ENCODE data around the gene GPR68. TPM values are rescaled to one million over a fixed set of nuclear protein-coding genes. Genes with fewer than 3 reads are reported as not detected.
"Not testable (repeated sequence)": the region's sequence is repeated elsewhere in the genome, so short reads cannot be mapped to it uniquely, and the experiment has no call there.

Gene GPR68
- total and polyA plus RNA-seq, 8 donors, result 0.09 to 0.90 (median 0.23) TPM; not detected in 1

DNA sequence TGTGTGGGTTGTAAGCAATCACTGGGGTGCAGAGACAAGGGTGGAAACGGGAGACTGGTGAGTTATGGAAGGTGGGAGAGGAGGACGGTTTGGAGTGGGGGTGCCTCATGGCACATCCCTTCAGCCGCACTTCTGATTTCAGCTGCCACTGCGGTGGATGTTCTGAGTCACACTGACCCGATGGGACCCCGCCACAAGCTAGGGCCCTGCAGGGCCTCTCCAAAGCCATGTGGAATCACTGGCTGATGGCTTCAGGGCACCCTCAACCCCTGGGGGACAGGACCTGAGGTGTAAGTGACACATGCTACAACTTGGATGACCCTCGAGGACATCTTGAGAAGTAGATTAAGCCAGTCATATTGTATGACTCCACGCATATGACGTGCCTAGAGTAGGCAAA lies 53.7 kb downstream of the GPR68 start:
- H3K9me3 ChIP-seq, result no peaks in the 10 kb centered on the region
- H3K36me3 ChIP-seq, result peaks cover 0 to 36% (median 5%) of the 10 kb centered on the region in 3 donors
- no peak for ATAC-seq
- DNase-seq, result no peak
- WGBS, 2 donors, result 94 to 97% methylated on average over 9 of the region's 9 CpGs
- H3K4me1 ChIP-seq, result no peaks in the 10 kb centered on the region
- no peak for FAIRE-seq
- TF ChIP-seq CTCF (IDR thresholded peaks at IDR 0.05), result no peak
- H3K27me3 ChIP-seq, result no peaks in the 10 kb centered on the region
- no peak overlapping the region for H3K4me3 ChIP-seq
- intact Hi-C loops (cut with DNase I), result no loop called here
- H3K27ac ChIP-seq, result no peak overlapping the region

GRCh38 chr14:91187271-91187670 lies 57.2 kb downstream of the GPR68 start:
- no peak for FAIRE-seq
- WGBS, 2 donors, result 94 to 99% methylated on average over 13 of the region's 13 CpGs
- ATAC-seq, result no peak
- Histone ChIP-seq H3K4me3 (no peak overlapping the region), H3K27ac (no peak overlapping the region), H3K36me3 (peaks cover 0 to 51% (median 9%) of the 10 kb centered on the region in 3 donors), H3K9me3 (no peaks in the 10 kb centered on the region), H3K4me1 (no peaks in the 10 kb centered on the region), H3K27me3 (no peaks in the 10 kb centered on the region)
- no peak for TF ChIP-seq CTCF (IDR thresholded peaks at IDR 0.05)
- no peak for DNase-seq
- intact Hi-C loops (cut with DNase I), result loop anchor here in 1 of 3 donors (10.0 kb wide), 1 partner anchor 88 kb away; no protein-coding TSS in a partner anchor

DNA sequence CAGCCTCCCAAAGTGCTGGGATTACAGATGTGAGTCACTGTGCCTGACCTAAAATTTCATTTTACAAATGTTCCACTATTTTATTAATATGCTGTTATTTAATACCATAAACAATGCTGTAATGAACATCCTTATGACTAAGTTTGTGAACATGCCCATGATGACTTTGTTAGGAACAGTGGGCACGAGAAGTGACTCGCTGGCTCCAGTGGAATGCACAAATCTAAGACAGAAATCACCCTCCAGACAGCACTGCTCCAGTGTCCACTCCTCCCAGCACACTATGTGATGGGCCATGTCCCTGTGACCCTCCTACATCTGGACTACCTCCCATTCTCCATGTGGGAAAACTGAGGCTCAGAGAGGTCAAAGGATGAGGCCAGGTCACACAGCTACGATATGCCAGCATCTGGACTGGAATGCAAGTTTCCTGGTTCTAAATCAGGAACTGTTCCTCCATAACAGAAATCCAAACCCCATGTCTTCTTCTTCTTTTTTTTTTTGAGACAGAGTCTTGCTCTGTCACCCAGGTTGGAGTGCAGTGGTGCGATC lies 57.9 kb downstream of the GPR68 start:
- Histone ChIP-seq H3K27ac (no peak overlapping the region), H3K9me3 (no peaks in the 10 kb centered on the region), H3K4me1 (no peaks in the 10 kb centered on the region), H3K36me3 (peaks cover 0 to 52% (median 16%) of the 10 kb centered on the region in 3 donors), H3K4me3 (no peak overlapping the region), H3K27me3 (no peaks in the 10 kb centered on the region)
- DNase-seq (no peak), ATAC-seq (no peak), FAIRE-seq (no peak)
- TF ChIP-seq CTCF (IDR thresholded peaks at IDR 0.05), result no peak
- WGBS, 2 donors, result 97 to 100% methylated on average over 4 of the region's 4 CpGs
- intact Hi-C loops (cut with DNase I), result loop anchor here in 1 of 3 donors (10.0 kb wide), 1 partner anchor 88 kb away; no protein-coding TSS in a partner anchor

DNA sequence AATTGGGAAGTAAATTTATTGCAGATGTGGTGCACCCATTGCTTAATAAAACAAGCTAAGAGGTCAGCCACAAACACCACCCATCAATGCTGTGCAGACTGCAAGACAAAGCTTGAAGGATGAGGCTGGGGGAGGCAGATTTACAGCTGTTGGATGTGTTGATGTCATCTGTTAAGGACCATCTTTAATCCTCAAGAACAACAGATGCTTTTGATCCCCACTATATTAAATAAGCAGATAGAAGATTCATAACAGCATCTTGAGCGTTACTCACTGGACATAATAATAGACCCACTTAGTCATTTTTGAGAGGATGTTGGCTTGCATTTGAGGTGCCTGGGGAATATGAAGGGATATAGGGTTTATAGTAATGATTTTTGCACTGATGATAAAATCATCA lies 58.8 kb downstream of the GPR68 start:
- Histone ChIP-seq H3K27ac (no peak overlapping the region), H3K36me3 (peaks cover 0 to 44% (median 16%) of the 10 kb centered on the region in 3 donors), H3K4me1 (no peaks in the 10 kb centered on the region), H3K9me3 (no peaks in the 10 kb centered on the region), H3K27me3 (no peaks in the 10 kb centered on the region), H3K4me3 (no peak overlapping the region)
- WGBS, 2 donors, result 85 to 93% methylated on average over 1 of the region's 1 CpG
- intact Hi-C loops (cut with DNase I), result loop anchor here in 1 of 3 donors (10.0 kb wide), 1 partner anchor 89 kb away; no protein-coding TSS in a partner anchor
- ATAC-seq (no peak), FAIRE-seq (no peak), DNase-seq (no peak)
- no peak for TF ChIP-seq CTCF (IDR thresholded peaks at IDR 0.05)

DNA sequence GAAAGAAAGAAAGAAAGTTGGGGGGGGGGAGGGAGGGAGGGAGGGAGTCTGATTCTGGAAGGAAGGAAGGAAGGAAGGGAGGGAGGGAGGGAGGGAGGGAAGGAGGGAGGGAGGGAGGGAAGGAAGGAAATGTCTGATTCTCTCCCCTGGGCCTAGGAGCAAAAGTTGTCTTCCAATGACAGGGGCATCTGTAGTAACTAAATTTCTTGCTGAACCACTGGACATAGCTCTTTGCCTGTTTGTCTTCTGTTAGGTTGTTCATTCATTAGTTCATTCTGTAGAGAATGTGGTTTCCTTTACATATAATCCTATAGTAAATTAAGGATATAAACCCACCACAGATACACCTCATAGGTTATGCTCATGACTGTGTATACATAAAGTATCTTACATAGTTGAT lies 59.9 kb downstream of the GPR68 start:
- ATAC-seq, result no peak
- DNase-seq, result no peak
- no peak for FAIRE-seq
- Histone ChIP-seq H3K4me1 (no peaks in the 10 kb centered on the region), H3K36me3 (peaks cover 0 to 37% (median 16%) of the 10 kb centered on the region in 3 donors), H3K27ac (no peak overlapping the region), H3K27me3 (no peaks in the 10 kb centered on the region), H3K4me3 (no peak overlapping the region), H3K9me3 (no peaks in the 10 kb centered on the region)
- intact Hi-C loops (cut with DNase I), result loop anchor here in 1 of 3 donors (10.0 kb wide), 1 partner anchor 90 kb away; no protein-coding TSS in a partner anchor
- TF ChIP-seq CTCF (IDR thresholded peaks at IDR 0.05), result no peak

DNA sequence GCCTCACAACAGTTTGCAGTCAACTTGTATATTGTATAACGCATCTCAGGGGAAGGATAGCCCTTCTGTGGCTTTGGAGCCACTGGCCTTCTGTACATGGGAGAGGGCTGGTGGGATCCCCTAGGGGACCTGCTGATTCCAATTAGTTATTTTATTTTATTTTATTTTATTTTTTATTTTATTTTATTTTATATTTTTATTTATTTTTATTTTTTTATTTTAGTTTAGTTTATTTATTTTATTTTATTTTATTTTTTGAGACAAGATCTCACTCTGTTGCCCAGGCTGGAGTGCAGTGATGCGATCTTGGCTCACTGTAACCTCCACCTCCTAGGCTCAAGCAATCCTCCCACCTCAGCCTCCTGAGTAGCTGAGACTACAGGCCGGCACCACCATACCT lies 61.8 kb downstream of the GPR68 start:
- not testable (repeated sequence) for FAIRE-seq
- intact Hi-C loops (cut with DNase I), result loop anchor here in 1 of 3 donors (10.0 kb wide), 1 partner anchor 92 kb away; no protein-coding TSS in a partner anchor
- 94 to 97% methylated on average over 3 of the region's 3 CpGs for WGBS, 2 donors

More for the DNA sequence above, 61.8 kb downstream of the GPR68 start:
- H3K9me3 ChIP-seq, H3K27ac ChIP-seq, H3K27me3 ChIP-seq, DNase-seq, H3K4me3 ChIP-seq, H3K4me1 ChIP-seq, ATAC-seq: not testable (repeated sequence)
- H3K36me3 ChIP-seq, result peaks cover 0 to 27% (median 11%) of the 10 kb centered on the region in 3 donors
